Activated T-cell treated with anti-CD3 and anti-CD28 coated beads for 24 hours (primary cell): ENCODE data around the gene MAMLD1.

Experiments
- DNase-seq: peaks from one replicate; pipeline ENCODE4 v3.0.0-alpha.2; 2020; ENCODE audit warnings: low read depth

MAMLD1 gene

DNA sequence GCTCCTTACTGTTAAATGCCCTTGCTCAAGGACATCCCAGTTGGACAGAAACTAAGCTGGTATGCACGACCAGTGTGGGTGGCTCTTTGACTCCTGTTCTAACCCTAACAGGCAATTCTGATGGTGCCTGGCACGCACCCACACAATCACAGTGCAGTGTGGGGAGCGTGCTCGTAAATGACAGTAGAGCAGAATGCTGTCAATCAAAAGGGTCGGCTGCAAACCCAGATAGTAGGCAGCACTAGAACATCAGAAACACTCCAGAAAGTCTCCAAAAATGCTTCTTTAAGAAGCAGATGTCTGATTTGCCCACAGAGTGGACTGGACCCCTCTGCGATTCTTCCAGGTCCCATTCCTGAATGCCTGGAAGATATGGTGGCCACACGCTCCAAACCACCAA lies 167.7 kb downstream of the MAMLD1 start:
- DNase-seq, result no peak

DNA sequence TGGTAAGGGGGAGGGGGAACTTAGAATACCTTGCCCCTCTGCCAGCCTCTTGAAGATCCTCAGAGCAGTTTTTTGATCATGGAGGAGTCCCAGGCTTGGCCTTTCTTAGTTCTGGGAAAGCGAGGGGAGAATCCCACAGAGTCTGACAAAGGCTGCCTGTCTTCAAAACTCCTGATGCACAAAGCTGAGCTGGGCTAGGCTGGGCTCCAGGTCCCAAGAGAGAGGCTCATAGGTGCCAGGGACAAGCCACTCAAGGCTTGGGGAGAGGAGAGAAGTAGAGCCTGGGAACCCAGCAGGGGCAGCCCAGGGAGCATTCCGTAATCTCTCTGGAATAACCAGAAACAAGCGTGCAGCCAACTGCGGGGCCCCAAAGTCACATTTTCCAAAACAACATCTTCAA lies 168.3 kb downstream of the MAMLD1 start:
- no peak for DNase-seq

DNA sequence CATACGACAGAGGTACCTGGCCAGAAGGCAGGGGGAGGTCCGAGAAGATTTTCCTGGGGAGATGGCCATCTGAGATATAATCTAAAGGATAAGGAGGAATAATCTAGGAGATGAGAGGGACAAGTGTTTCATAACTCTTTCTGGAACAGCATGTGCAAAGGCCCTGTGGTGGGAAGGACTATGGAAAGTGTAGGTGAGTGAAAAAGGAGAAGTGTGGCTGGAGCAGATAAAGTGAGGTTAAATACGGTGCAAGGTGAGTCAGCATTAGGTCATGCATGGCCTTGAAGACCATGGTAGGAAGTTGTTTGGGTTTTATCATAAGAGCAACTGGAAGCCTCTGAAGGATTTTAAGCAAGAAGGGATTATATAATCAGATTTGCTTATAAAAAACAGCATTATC lies 170.7 kb downstream of the MAMLD1 start:
- no peak for DNase-seq

DNA sequence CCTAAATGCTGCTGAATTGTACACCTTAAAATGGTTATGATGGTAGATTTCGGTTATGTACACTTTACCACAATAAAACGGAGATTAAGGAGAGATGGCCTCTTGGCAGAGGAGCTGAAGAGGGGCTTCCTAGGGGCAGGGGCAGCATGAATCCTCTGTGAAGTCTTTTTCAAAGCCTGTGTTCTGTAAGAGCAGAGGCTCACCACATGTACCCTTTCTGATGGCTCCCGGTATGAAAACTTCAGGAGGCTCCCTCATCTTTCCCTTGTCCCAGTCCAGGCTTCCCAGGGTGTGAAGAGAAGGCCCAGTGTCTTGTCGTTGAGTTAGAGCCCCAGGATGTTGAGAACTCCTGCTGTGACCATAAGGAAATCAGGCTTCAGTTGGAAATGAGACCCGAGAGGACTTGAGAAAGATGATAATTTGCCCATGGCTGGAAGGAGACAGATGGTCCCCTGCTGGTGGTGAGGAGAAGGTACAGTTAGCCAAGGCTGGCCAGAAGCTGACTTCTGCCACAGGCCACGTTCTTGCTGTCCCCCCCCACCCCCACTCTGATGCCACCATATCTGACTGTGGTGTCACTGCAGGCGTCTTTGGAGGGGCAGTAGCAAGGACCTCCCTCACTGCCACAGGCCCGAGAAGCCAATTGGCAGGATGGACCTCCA lies 173.5 kb downstream of the MAMLD1 start:
- no peak for DNase-seq

DNA sequence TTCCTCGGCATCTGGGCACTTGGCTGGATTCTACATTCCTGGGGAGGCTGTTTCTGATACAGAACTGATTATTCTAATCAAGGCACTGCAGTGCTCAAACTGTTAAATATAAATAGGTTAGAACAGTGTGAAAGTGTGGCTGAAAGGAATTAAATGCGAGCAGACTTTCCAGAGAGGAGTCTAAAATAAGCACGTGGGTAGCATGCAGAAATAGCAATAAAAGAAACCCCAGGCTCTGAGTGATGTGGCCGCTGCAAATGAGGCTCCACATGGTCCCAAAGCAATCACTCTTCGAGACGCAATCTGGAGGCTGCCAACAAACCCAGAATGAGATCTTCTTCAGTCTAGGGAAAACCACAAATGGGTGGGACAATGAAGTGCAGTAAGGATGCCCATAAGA lies 174.7 kb downstream of the MAMLD1 start:
- DNase-seq, result no peak

DNA sequence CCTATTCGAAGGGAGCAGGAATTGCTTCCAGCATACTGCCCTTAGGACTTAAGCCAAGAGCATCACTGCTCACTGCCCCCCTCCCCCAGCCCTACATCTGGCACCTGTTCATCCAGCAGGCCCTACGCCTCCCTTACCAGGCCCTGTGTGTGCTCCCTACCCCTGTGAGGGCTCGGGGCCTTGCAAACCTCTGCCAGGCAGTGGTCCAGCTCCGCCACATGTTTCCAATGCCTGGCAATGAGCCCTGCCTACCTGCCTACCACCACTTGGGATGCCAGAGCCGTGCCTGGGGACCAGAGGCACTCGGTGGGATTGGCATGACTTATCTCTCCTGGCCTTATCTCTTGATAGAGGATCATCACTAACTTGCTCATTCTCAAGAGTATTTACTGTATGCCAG lies 177.8 kb downstream of the MAMLD1 start:
- DNase-seq, result no peak

DNA sequence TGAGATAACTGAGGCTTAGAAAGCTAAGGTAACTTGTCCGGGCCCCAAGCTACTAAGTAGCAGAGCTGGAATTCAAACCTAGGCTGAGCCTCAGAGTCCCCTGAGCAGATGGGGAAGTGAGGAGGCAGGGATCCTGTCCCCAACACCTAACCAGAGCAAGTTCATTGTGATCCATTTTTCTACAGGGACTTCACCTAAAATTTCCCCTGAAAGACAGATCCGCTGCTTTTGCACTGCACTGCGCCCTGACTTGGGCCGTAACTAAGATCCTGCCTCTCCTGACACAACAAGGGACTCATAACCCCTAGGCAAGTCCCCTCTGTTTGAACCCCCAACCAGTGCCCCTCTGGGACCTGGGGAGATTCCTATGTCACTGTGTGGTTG lies 179.7 kb downstream of the MAMLD1 start:
- no peak for DNase-seq

DNA sequence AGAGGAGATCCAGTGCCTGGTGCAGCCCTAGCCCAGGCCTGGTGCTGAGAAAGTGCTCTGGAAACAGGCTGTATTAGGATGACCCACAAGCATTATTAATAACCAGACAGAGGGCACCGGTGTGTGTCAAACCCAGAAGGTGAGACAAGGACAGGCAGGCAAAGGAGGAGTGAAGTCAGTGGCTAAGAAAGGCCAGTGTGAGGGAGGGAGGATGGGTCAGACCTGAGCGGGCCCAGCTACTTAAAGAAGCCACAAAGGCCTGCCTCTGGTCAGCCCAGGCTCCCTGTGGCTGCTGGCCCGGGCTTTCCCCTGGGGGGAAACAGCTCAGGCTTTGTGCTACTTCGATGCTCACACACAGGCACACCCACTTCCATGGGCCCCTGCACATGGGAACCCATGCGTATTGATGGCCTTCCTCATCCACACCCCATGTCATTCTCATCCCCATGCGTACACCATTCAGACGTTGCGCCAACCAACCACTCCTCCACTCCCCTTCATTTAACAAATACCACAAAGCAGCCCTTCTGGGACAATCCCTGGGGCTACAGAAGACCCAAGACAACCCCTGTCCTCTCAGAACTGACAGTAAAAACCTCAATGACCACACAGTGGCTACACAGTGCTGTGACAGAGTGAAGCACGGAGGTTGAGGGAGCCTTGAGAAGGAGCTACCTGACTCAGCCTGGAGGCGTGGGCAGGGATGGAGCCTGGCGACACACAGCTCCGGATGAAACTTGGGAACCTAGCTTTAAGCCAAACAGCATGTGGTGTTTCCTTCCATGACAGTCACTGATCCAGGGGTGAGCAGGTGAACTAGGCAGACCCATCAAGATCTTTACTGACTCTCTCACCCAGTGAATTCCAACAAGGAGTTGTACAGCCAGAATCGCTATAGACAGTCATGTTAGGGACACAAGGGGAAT lies 180.4 kb downstream of the MAMLD1 start:
- DNase-seq, result no peak

DNA sequence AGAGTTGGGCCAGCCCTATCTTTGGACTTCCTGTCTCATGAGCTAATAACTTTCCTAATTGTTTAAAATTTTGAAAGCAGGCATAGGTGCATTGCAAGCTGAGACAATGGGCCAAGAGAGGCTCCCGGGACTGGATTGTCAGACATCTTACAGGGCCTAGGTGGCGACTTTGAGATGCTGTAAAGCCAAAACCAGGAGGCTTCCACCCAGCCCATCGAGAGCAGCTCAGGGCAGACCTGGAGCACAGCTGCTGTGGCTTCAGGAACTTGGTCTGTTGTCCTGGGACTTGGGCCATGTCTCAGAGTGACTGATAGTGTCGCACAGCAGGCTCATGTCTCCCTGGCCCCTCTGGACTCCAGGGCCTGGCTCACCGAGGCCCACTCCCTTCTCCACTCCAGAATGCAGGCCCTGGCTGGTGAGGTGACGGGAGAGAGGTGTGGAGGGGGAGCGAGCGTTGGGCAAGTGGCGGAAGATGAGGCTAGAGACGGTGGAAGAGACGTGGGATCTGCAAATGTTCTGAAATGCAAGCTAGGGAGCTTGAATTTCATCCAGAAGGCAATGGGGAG lies 181.2 kb downstream of the MAMLD1 start:
- no peak for DNase-seq

DNA sequence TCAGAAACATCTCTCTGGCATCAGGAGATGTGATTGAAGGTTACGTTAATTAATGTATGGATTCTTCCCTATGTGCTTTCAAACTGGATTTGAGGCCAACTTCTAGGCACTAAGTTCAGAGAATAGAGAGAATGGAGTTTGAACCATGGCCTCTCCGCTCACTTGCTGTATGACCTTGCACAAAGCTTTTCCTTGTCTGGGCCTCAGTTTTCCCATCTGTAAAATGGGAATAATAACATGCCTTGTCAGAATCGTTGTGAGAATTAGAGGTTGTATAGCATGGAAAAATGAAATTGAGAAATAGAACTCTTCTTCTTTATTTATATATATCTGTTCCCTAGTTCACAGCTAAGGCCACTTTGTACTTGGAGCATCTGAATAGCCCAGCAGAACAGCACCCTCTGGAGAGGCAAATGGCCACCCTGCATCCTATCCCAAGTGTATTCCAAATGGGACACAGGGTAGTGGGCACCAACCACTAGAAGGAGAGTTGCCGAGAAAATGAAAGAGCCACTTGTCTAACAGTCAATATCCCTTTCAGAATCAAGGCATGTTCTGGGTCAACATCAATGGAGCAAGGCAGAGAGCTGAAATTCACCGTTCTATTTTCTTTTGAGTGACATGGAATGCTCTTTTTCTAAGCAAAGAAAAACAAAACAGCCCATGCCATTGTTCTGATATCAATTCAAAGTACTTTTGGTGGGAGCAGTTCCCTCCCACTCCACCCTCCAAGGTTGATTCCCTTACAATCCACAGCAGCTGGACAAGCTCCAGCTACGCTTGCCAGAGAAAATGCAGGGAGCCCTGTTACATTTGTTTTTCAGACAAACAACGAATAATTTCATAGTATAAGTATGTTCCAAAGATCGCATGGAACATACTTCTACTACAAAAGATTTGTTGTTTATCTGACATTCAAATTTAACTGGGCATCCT lies 182.0 kb downstream of the MAMLD1 start:
- DNase-seq, result no peak

DNA sequence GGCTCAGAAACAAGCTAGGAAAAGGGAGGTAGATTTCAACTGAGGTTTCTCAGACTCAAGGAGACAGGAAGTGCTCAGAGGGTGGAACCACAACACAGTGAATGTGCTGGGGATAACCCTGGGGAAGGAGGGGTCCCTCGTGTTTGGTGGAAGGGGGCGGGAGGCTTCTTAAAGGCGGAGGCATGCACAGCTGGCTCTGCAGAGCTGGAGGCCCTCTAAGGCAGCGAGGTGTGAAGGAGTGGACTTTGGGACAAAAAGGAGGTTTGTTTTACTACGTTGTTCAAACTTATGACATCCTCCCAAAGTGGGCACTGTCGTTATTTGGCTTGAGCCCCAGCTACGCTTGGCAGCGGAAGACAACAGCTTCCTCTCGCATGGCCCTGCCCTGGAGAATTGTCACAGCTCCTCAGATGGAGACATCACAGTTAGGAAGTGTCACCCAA lies 183.6 kb downstream of the MAMLD1 start:
- DNase-seq, result no peak

DNA sequence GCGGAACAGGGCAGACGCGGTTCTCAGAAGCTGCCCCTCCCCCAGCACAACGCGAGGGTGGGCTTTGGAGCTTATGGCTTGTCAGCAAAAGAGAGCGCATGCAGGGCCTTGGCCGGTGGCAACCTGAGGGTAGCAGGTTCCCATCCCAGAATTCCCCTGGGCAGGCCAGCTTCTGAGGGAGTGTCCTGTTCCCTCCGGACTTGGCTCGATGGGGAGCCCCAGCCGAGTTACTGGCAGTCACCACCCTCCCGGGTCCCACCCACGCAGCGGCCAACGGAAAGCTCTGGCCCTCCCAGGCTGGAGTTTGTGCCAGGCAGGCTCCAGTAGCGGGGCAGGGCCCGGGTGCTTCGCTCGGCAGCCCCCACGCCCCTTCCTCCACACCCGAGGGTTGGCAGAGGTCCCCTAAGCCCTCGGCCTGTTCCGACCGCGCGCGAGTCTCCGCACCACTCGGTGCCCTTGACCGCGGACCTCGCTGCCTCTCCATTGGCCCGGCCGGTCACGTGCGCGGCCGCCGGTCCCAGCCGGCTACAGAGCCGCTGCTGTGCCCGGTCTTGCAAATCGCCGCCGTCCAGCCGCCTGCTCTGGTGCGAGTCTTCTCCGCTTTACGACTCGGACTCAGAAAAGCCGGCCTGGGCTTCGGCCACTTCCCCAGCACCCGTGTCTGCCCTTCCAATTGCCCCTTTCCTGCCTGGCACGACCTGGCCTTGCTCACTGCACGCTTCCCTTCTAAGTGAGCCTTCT lies 184.4 kb downstream of the MAMLD1 start:
- DNase-seq, result no peak

DNA sequence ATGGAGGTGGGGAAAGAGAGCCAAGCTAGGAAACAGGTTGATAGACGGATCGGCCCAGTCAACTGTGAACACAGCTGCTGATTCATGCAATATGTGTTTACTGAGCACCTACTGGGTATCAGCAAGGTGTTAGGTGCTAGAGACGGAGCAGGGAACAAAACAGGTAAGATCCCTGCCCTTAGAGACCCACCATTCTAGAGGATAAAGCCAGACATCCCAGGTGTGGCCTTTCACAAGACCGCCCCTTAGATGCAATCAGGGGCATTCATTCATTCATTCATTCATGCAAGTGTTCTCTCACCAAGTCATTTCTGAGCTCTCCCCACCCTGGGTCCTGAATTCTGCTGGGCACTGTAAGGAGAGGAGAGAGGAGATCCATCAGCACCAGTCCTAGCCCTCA lies 185.1 kb downstream of the MAMLD1 start:
- DNase-seq, result no peak

DNA sequence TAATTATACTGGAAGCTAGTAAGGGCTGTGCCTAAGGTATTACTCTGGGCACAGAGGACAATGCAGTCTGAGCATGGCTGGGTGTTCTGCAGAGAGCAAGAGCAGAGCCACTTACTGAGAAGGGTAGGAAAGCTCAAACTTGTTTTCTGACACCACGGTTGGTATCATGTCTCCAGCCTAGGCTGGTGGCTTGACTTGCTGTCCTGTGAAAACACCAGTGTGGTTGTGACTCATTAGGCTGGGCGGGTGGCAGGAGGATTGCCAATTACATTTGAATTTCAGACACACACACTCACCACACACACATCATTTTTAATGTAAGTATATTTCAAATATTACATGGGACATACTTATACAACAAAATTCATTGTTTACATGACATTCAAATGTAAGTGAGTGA lies 185.6 kb downstream of the MAMLD1 start:
- no peak for DNase-seq

DNA sequence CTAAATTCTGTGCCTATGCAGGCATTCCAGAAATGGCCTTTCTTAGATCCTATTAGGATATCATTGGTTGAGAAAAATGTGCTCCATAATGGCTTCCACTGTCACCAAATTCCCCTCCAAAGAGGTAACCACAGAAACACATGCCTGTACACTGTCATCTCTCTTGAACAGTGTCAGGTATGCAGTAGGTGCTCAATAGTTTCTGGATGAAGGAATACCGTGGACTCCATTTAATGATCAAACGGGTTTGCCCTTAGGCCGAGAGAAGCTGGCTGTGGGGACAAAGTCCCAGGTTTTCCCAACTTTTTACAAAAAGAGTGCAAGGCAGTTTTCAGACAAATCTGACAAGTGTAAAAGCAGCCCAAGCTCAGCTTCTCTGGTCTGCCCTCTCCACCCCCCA lies 188.8 kb downstream of the MAMLD1 start:
- no peak for DNase-seq

DNA sequence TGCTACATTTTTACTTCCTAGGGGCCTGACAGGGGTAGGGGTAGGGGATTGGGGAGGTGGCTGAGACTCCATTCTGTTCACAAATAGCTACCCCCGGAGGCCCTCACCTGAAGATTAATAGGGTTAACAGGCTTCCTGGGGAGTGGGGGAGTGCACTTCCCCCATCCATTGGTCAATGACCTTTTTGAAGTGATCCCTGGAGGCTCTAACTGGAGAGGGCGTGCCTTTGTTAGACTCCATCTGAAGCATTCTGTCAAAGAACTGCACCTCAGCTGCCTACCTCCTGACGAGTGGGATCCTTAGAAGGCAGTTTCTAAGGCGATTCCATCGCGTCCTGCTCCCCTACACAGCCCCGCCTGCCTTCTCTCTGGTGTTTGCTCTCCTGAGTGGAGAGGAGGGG lies 195.3 kb downstream of the MAMLD1 start:
- DNase-seq, result no peak
